Measurements from ENCODE around the gene COLEC11. TPM values are rescaled to one million over a fixed set of nuclear protein-coding genes. Genes with fewer than 3 reads are reported as not detected.

COLEC11 gene
- total RNA-seq, 4 donors from 2014 or later, result 0.34 to 0.84 (median 0.59) TPM; not detected in 1

GRCh38 chr2:3644246-3644525 is 49.3 kb downstream of the COLEC11 start:
- intact Hi-C loops (cut with DNase I; ENCODE audit: low total_unique reads), result no loop called here
- DNase-seq (ENCODE audit: low spot score in 2 of 2), result no peak
- no peak overlapping the region for H3K4me3 ChIP-seq (ENCODE audit: low read depth, poor library complexity, severe bottlenecking)
- TF ChIP-seq, protein P1, sequence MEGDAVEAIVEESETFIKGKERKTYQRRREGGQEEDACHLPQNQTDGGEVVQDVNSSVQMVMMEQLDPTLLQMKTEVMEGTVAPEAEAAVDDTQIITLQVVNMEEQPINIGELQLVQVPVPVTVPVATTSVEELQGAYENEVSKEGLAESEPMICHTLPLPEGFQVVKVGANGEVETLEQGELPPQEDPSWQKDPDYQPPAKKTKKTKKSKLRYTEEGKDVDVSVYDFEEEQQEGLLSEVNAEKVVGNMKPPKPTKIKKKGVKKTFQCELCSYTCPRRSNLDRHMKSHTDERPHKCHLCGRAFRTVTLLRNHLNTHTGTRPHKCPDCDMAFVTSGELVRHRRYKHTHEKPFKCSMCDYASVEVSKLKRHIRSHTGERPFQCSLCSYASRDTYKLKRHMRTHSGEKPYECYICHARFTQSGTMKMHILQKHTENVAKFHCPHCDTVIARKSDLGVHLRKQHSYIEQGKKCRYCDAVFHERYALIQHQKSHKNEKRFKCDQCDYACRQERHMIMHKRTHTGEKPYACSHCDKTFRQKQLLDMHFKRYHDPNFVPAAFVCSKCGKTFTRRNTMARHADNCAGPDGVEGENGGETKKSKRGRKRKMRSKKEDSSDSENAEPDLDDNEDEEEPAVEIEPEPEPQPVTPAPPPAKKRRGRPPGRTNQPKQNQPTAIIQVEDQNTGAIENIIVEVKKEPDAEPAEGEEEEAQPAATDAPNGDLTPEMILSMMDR (IDR thresholded peaks at IDR 0.05), result no peak
- TF ChIP-seq POLR2A (IDR thresholded peaks at IDR 0.05), result no peak

- no peak for TF ChIP-seq POLR2A (IDR thresholded peaks at IDR 0.05)
- TF ChIP-seq, protein P1 (IDR thresholded peaks at IDR 0.05), result no peak
- DNase-seq (ENCODE audit: low spot score in 2 of 2), result no peak
- intact Hi-C loops (cut with DNase I; ENCODE audit: low total_unique reads), result no loop called here
- 82 to 89% methylated on average over 15 of the region's 15 CpGs for WGBS, 2 donors
- no peak overlapping the region for H3K4me3 ChIP-seq (ENCODE audit: low read depth, poor library complexity, severe bottlenecking)
Observed at GRCh38 chr2:3644891-3645605, 50.1 kb downstream of the COLEC11 start.

DNA sequence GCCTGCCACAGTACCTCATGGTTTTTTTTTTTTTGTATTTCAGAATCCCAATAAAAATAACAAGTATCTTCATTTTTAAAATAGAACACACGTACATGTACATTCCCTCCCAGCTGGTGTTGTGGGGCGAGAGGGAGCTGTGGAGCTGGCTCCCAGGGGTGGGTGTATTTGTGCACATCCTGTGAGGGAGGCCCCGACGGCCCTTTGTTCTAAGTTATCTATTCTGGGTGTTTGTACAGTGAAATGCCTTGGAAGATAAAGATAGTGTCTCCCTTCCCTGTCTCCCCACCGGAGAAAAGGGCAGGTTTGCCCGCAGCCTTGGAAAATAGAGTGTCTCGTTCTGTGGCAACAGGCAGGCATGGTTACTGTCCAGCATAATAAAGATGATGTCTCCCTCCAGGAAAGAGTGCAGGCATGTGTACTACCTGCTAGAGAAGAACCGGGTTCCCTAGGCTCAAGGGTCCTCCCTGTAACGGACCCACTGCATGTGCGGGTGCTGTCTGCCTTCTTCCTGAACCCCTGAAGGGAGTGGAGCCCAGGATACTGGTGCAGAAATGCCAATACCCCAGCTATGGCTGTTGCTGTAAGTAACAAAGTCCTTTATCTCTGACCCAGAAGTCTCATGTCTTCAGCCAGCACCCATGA is 51.0 kb downstream of the COLEC11 start:
- intact Hi-C loops (cut with DNase I; ENCODE audit: low total_unique reads), result no loop called here
- DNase-seq (ENCODE audit: low spot score in 2 of 2), result no peak
- 81 to 82% methylated on average over 10 of the region's 10 CpGs for WGBS, 2 donors
- no peak overlapping the region for H3K4me3 ChIP-seq (ENCODE audit: low read depth, poor library complexity, severe bottlenecking)
- no peak for TF ChIP-seq POLR2A (IDR thresholded peaks at IDR 0.05)

GRCh38 chr2:3646446-3646845 is 51.5 kb downstream of the COLEC11 start:
- TF ChIP-seq, protein P1 (IDR thresholded peaks at IDR 0.05), result no peak
- TF ChIP-seq POLR2A (IDR thresholded peaks at IDR 0.05), result no peak
- intact Hi-C loops (cut with DNase I; ENCODE audit: low total_unique reads), result no loop called here
- WGBS, 2 donors, result 89 to 95% methylated on average over 8 of the region's 8 CpGs

GRCh38 chr2:3647246-3647645 is 52.3 kb downstream of the COLEC11 start:
- no peak overlapping the region for H3K4me3 ChIP-seq (ENCODE audit: low read depth, poor library complexity, severe bottlenecking)
- intact Hi-C loops (cut with DNase I; ENCODE audit: low total_unique reads), result no loop called here
- DNase-seq (ENCODE audit: low spot score in 2 of 2), result no peak
- 72 to 78% methylated on average over 13 of the region's 13 CpGs for WGBS, 2 donors
- TF ChIP-seq, protein P1 (IDR thresholded peaks at IDR 0.05), result no peak
- TF ChIP-seq POLR2A (IDR thresholded peaks at IDR 0.05), result no peak

More at GRCh38 chr2:3646446-3646845, 51.5 kb downstream of the COLEC11 start:
- H3K4me3 ChIP-seq (ENCODE audit: low read depth, poor library complexity, severe bottlenecking), result no peak overlapping the region
- no peak for DNase-seq (ENCODE audit: low spot score in 2 of 2)

DNA sequence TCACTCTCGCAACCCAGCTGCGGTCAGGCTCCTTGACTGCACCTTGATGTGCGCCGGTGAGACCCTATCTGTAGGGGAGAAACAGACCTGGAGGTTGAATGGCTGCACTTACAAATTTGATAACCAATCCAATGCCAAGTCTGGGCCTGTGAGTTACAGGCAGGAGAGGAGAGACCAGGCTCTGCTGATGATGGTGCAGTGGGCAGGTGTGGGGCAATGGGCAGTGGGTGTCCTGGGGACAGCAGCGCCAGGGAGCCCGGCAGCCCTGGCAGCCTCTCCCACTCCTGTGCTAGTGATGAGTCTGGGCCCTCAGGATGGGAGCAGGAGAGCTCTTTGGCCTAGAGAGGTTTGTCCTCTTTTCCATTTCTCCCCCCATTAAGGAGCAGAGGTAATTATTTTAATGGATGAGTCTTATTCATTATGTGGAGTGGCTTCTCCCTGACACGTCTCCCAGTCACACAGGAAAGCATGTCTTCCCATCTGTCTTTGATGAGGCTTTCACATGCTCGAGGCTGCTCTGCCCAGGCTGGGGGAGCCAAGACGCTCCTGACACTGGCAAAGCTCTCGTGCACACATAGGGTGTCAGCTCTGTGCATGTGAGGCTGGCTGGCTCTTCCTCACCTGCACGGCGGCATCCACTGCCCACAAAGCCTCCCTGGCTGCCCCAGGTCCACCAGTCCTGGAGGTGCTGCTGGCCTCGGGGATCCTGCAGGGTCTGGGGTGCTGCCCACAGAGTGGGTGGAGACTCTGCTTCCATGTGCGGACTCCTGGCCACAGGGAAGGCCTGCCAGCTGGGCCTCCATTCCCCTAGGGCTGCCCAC is 53.1 kb downstream of the COLEC11 start:
- intact Hi-C loops (cut with DNase I; ENCODE audit: low total_unique reads), result no loop called here
- TF ChIP-seq, protein P1 (IDR thresholded peaks at IDR 0.05), result no peak
- TF ChIP-seq POLR2A (IDR thresholded peaks at IDR 0.05), result no peak
- H3K4me3 ChIP-seq (ENCODE audit: low read depth, poor library complexity, severe bottlenecking), result no peak overlapping the region
- no peak for DNase-seq (ENCODE audit: low spot score in 2 of 2)
- WGBS, 2 donors, result 72 to 79% methylated on average over 14 of the region's 14 CpGs
